OCI-LY3 (cell line): ENCODE measurements around the gene CMTR2.

Experiments
- H2AFZ ChIP-seq: fragments of 200-600, 300-600 bp; shearing (Covaris generic); 2 replicates; pipeline ENCODE4 v1.6.0; 2014; ENCODE audit warnings: antibody characterized with exemption, low read depth, low read length
- H3K27ac ChIP-seq: fragments of 200-600, 300-600 bp; sonication (generic); 2 replicates; pipeline ENCODE4 v1.5.1; 2014; ENCODE audit warnings: mild to moderate bottlenecking, low read length, moderate library complexity, mixed read lengths
- H3K27me3 ChIP-seq: fragments of 200-600, 300-600 bp; sonication (generic); 2 replicates; pipeline ENCODE4 v1.6.1; 2014; ENCODE audit warnings: low read depth, low read length, mixed read lengths
- H3K36me3 ChIP-seq: fragments of 200-600, 300-600 bp; sonication (generic); replicated peaks from 2 replicates; pipeline ENCODE3; 2014; ENCODE audit warnings: low read depth, low read length, mixed read lengths
- H3K4me1 ChIP-seq: fragments of 300-600, 200-600 bp; sonication (generic); 2 replicates; pipeline ENCODE4 v1.6.1; 2014; ENCODE audit warnings: low read length, mixed read lengths
- H3K4me2 ChIP-seq: fragments of 200-600, 300-600 bp; sonication (generic); 2 replicates; pipeline ENCODE4 v1.6.1; 2014; ENCODE audit warnings: low read length, mixed read lengths
- H3K4me3 ChIP-seq: fragments of 300-600, 200-600 bp; sonication (generic); 2 replicates; pipeline ENCODE4 v1.5.1; 2014; ENCODE audit warnings: antibody characterized with exemption, mild to moderate bottlenecking, low read length, moderate library complexity
- H3K79me2 ChIP-seq: fragments of 300-600, 200-600 bp; shearing (Covaris generic); 2 replicates; pipeline ENCODE4 v1.6.1; 2014; ENCODE audit warnings: mild to moderate bottlenecking, low read length, mixed read lengths
- H3K9ac ChIP-seq: fragments of 300-600, 200-600 bp; shearing (Covaris generic); 2 replicates; pipeline ENCODE4 v1.6.0; 2014; ENCODE audit warnings: mild to moderate bottlenecking, low read length, moderate library complexity
- H3K9me3 ChIP-seq: fragments of 200-600, 300-600 bp; shearing (Covaris generic); 2 replicates; pipeline ENCODE4 v1.6.1; 2014; ENCODE audit warnings: low read length, mixed read lengths; ENCODE audit not compliant: insufficient read depth
- H4K20me1 ChIP-seq: fragments of 200-600, 300-600 bp; sonication (generic); 2 replicates; pipeline ENCODE4 v1.6.1; 2016; ENCODE audit warnings: low read length, mixed read lengths; ENCODE audit not compliant: insufficient read depth
- EZH2phosphoT487 ChIP-seq: fragments of 200-600 bp; shearing (Covaris generic); IDR thresholded peaks from 2 replicates; pipeline ENCODE4 v1.6.1; 2018; ENCODE audit warnings: antibody characterized with exemption, mixed run types, low read depth
- TF ChIP-seq, protein P1 (sequence below): fragments of 200-600, 300-600 bp; sonication (generic); IDR thresholded peaks from 2 replicates; pipeline ENCODE4 v1.5.1; 2014; ENCODE audit warnings: antibody characterized with exemption, low read length, low read depth

The CMTR2 gene

DNA sequence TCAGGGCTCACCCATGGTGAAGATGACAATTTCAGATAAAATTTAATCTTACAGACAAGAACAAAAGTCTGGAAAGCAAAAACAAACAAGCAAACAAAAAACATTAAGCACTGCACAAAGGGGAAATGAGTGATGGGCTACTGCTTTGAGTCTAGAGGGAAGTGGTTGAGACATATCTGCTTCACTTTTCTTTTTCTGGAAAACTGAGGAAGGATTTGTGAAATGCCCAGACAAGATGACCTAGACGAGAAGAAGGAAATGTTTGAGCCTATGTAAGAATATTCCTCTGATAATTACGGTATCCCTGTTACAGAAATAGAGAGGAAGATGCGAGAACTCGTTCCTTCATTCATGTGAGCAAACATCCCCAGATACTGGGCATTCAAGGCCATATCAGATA is 47.2 kb downstream of the CMTR2 start:
- Histone ChIP-seq H3K36me3 (no peaks in the 10 kb centered on the region), H3K27me3 (0 out of 2 replicates have a peak, but pooled peaks cover 3% of the 10 kb centered on the region), H3K4me3 (no peak overlapping the region), H3K9ac (no peak overlapping the region), H3K27ac (no peak overlapping the region), H2AFZ (no peak overlapping the region), H3K79me2 (no peaks in the 10 kb centered on the region), H3K9me3 (no peaks in the 10 kb centered on the region), H3K4me1 (no peaks in the 10 kb centered on the region), H4K20me1 (no peaks in the 10 kb centered on the region), H3K4me2 (no peak overlapping the region)
- TF ChIP-seq, protein P1, sequence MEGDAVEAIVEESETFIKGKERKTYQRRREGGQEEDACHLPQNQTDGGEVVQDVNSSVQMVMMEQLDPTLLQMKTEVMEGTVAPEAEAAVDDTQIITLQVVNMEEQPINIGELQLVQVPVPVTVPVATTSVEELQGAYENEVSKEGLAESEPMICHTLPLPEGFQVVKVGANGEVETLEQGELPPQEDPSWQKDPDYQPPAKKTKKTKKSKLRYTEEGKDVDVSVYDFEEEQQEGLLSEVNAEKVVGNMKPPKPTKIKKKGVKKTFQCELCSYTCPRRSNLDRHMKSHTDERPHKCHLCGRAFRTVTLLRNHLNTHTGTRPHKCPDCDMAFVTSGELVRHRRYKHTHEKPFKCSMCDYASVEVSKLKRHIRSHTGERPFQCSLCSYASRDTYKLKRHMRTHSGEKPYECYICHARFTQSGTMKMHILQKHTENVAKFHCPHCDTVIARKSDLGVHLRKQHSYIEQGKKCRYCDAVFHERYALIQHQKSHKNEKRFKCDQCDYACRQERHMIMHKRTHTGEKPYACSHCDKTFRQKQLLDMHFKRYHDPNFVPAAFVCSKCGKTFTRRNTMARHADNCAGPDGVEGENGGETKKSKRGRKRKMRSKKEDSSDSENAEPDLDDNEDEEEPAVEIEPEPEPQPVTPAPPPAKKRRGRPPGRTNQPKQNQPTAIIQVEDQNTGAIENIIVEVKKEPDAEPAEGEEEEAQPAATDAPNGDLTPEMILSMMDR, result no peak
- no peak for TF ChIP-seq EZH2phosphoT487
